GM12878 (cell line): ENCODE results near the gene ZNF341. TPM values are rescaled to one million over a fixed set of nuclear protein-coding genes. Genes with fewer than 3 reads are reported as not detected.
A peak's percentile ranks its signal among the peaks of the same experiment; 100 is the strongest.

ENCODE experiments used
- BMI1 ChIP-seq: fragments of 450-650 bp; IDR thresholded peaks from 2 replicates; pipeline ENCODE4 v1.6.1; 2016; ENCODE audit warnings: mild to moderate bottlenecking, moderate library complexity, borderline replicate concordance
- E2F8 ChIP-seq: fragments of 450-650 bp; IDR thresholded peaks from 2 replicates; pipeline ENCODE4 v1.6.1; 2018; ENCODE audit warnings: mild to moderate bottlenecking, low read depth, moderate library complexity; ENCODE audit not compliant: partially characterized antibody
- IKZF1 ChIP-seq: fragments of 450-650 bp; conservative IDR thresholded peaks from 2 replicates; pipeline ENCODE4 v1.6.1; 2017; ENCODE audit warnings: antibody characterized with exemption, mild to moderate bottlenecking
- JUNB ChIP-seq: IDR thresholded peaks from 2 replicates; pipeline ENCODE4 v1.6.1; 2016; ENCODE audit warnings: antibody characterized with exemption, mild to moderate bottlenecking
- LARP7 ChIP-seq: fragments of 450-650 bp; IDR thresholded peaks from 2 replicates; pipeline ENCODE4 v1.6.1; 2017; ENCODE audit warnings: mild to moderate bottlenecking
- MEF2B ChIP-seq: fragments of 450-650 bp; IDR thresholded peaks from 2 replicates; pipeline ENCODE4 v1.6.1; 2018; ENCODE audit warnings: mild to moderate bottlenecking, moderate library complexity; ENCODE audit not compliant: partially characterized antibody, poor library complexity, severe bottlenecking
- NBN ChIP-seq: fragments of 450-650 bp; IDR thresholded peaks from 2 replicates; pipeline ENCODE4 v1.6.1; 2016
- RFX5 ChIP-seq: IDR thresholded peaks from 2 replicates; pipeline ENCODE4 v1.6.1; 2011; ENCODE audit warnings: low read depth, low read length, improper control_type of control experiment
- SPI1 ChIP-seq: IDR thresholded peaks from 2 replicates; pipeline ENCODE4 v1.6.1; 2011; ENCODE audit warnings: low read depth, mild to moderate bottlenecking, low read length, moderate library complexity, borderline replicate concordance; ENCODE audit not compliant: insufficient read depth
- SREBF2 ChIP-seq: IDR thresholded peaks from 2 replicates; pipeline ENCODE4 v1.6.1; 2012; ENCODE audit warnings: mild to moderate bottlenecking, low read length
- STAT3 ChIP-seq: IDR thresholded peaks from 2 replicates; pipeline ENCODE4 v1.6.1; 2011; ENCODE audit warnings: low read depth, low read length, improper control_type of control experiment
- TCF3 ChIP-seq: IDR thresholded peaks from 2 replicates; pipeline ENCODE4 v1.6.1; 2012; ENCODE audit warnings: low read depth, mild to moderate bottlenecking, low read length, borderline replicate concordance; ENCODE audit not compliant: insufficient read depth
- ZBED1 ChIP-seq: IDR thresholded peaks from 2 replicates; pipeline ENCODE4 v1.6.1; 2016; ENCODE audit warnings: borderline replicate concordance
- ZZZ3 ChIP-seq: IDR thresholded peaks from 2 replicates; pipeline ENCODE4 v1.6.1; 2011; ENCODE audit warnings: low read depth; ENCODE audit not compliant: control insufficient read depth, insufficient read length
- polyA plus RNA-seq, 11 experiments: library from polyadenylated mRNA; depleted of rRNA in 4 of 11; unstranded in 6 of 11; stranded (reverse) in 5 of 11; fragments of >200 nt; fragmentation: Nextera tagmentation in 4 of 11; fragmentation: Illumina TruSeq in 1 of 11; extraction: Ambion mirVana in 4 of 11; extraction: Trizol in 1 of 11; gene quantifications; 1 replicate in 1 of 11; 2 replicates in 10 of 11; pipeline versions ENCODE4 v1.2.1 to v1.2.3, GENCODE V29; 2011 to 2016; ENCODE audit warnings: inconsistent platforms in 2 of 11, missing spikeins in 2 of 11, low read depth in 1 of 11
- total RNA-seq, 4 experiments: library from RNA; depleted of rRNA in 3 of 4; stranded (reverse); fragments of >200 nt in 3 of 4; fragmentation: Illumina TruSeq in 1 of 4; extraction: Trizol in 1 of 4; gene quantifications; 2 replicates each; pipeline versions ENCODE4 v1.2.1 to v1.2.3, GENCODE V29; 2013 to 2021
- TF ChIP-seq, protein P1 (sequence below): fragments of 450-650 bp; IDR thresholded peaks from 2 replicates; pipeline ENCODE4 v1.6.1; 2017; ENCODE audit warnings: mild to moderate bottlenecking
- TF ChIP-seq, protein P2 (sequence below): IDR thresholded peaks from 2 replicates; pipeline ENCODE4 v1.6.1; 2012; ENCODE audit warnings: improper control_type of control experiment, low read depth, low read length; ENCODE audit not compliant: insufficient replicate concordance

The ZNF341 gene
- total and polyA plus RNA-seq, 10 of the 15 experiments (the other 5 are each of a cell fraction or from before 2014, with no cell fraction given) = 0.18 to 5.0 (median 2.6) TPM

DNA sequence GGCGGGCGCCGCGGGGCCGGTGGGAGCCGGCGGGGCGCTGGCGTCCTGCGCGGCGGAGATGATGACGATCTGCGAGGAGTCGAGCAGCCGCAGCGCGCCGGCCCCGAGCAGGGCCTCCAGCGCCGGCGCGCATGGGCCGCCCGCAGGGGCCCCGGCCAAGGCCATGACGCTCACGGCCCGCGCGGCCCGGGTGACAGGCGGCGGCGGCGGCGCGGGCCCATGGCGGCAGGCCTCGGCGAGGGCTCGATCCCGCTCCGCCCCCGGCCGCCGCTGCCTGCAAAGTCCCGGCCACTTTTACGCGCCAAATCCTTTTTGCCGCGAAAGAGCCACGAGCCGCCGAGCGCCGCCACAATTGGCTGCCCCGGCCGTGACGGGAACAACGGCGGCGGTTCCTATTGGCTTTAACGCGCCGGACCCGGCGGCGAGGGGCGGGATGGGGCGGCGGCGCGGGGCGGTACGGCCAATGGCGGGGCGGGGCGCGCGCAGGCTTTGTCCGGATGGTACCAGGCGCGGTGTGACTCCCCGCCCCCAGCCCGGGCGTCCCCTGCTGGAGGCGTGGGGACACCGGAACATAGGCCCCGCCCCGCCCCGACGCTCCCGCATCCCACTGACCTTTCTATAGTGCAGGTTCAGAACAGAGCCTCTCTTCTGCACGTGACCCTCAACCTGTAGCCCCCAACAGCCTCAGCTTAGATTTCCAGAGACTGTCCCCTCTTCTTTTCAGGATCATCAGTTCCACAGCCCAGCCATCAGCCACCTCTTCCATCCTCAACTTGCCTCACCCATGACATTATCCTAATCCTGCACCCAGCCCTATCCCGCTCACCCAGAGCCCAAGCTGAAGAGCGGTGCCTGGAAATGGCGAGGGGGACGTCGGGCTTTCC lies 45.5 kb upstream of the ZNF341 start, which contains the start of gene E2F1 (continued):
- TF ChIP-seq, protein P1, sequence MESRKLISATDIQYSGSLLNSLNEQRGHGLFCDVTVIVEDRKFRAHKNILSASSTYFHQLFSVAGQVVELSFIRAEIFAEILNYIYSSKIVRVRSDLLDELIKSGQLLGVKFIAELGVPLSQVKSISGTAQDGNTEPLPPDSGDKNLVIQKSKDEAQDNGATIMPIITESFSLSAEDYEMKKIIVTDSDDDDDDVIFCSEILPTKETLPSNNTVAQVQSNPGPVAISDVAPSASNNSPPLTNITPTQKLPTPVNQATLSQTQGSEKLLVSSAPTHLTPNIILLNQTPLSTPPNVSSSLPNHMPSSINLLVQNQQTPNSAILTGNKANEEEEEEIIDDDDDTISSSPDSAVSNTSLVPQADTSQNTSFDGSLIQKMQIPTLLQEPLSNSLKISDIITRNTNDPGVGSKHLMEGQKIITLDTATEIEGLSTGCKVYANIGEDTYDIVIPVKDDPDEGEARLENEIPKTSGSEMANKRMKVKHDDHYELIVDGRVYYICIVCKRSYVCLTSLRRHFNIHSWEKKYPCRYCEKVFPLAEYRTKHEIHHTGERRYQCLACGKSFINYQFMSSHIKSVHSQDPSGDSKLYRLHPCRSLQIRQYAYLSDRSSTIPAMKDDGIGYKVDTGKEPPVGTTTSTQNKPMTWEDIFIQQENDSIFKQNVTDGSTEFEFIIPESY = no peak
- peak; percentile 62; the same call in 1 of the 2 replicates for TF ChIP-seq RFX5
- TF ChIP-seq, protein P2, sequence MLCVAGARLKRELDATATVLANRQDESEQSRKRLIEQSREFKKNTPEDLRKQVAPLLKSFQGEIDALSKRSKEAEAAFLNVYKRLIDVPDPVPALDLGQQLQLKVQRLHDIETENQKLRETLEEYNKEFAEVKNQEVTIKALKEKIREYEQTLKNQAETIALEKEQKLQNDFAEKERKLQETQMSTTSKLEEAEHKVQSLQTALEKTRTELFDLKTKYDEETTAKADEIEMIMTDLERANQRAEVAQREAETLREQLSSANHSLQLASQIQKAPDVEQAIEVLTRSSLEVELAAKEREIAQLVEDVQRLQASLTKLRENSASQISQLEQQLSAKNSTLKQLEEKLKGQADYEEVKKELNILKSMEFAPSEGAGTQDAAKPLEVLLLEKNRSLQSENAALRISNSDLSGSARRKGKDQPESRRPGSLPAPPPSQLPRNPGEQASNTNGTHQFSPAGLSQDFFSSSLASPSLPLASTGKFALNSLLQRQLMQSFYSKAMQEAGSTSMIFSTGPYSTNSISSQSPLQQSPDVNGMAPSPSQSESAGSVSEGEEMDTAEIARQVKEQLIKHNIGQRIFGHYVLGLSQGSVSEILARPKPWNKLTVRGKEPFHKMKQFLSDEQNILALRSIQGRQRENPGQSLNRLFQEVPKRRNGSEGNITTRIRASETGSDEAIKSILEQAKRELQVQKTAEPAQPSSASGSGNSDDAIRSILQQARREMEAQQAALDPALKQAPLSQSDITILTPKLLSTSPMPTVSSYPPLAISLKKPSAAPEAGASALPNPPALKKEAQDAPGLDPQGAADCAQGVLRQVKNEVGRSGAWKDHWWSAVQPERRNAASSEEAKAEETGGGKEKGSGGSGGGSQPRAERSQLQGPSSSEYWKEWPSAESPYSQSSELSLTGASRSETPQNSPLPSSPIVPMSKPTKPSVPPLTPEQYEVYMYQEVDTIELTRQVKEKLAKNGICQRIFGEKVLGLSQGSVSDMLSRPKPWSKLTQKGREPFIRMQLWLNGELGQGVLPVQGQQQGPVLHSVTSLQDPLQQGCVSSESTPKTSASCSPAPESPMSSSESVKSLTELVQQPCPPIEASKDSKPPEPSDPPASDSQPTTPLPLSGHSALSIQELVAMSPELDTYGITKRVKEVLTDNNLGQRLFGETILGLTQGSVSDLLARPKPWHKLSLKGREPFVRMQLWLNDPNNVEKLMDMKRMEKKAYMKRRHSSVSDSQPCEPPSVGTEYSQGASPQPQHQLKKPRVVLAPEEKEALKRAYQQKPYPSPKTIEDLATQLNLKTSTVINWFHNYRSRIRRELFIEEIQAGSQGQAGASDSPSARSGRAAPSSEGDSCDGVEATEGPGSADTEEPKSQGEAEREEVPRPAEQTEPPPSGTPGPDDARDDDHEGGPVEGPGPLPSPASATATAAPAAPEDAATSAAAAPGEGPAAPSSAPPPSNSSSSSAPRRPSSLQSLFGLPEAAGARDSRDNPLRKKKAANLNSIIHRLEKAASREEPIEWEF = no peak
- TF ChIP-seq SREBF2 = no peak
- peak; percentile 63; the same call in 1 of the 2 replicates for TF ChIP-seq LARP7
- TF ChIP-seq TCF3 = no peak
- TF ChIP-seq ZBED1 = no peak
- no peak for TF ChIP-seq STAT3
- TF ChIP-seq IKZF1 = no peak; the same call in 1 of the 2 replicates
- no peak for TF ChIP-seq MEF2B
- no peak for TF ChIP-seq ZZZ3
- TF ChIP-seq SPI1 = no peak
- 0 out of 2 replicates have a peak, but pooled peaks have one; percentile 19 for TF ChIP-seq NBN
- peak; percentile 84 for TF ChIP-seq E2F8
- no peak for TF ChIP-seq BMI1
- no peak for TF ChIP-seq JUNB
